ENCODE data around the gene CACNA2D1.

- TF ChIP-seq CTCF (IDR thresholded peaks at IDR 0.05) (no peak), POLR2A (IDR thresholded peaks at IDR 0.05) (no peak)
These were observed 321.3 kb downstream of the CACNA2D1 start for GRCh38 chr7:82122275-82122674.
